K562 (cell line): ENCODE measurements around the gene LGALS3BP. TPM values are rescaled to one million over a fixed set of nuclear protein-coding genes. Genes with fewer than 3 reads are reported as not detected.

Experiments used
- ATAC-seq: fragments of 200-7000 bp; cut with Tn5 transposase; 3 replicates; pipeline ENCODE4 v1.9.1; 2020; ENCODE audit warnings: moderate library complexity
- BruUV-seq: library from RNA; stranded (reverse); fragments of 400-500 nt; replicated peaks from 2 replicates; lab custom pipeline; 2021; lab: Mats Ljungman, UMichigan
- CTCF ChIA-PET: fragments of 300-600 bp; formaldehyde crosslinking; extraction: SDS; loops from one replicate; lab custom pipeline; 2021; ENCODE audit warnings: low intra/inter-chr PET ratio; lab: Yijun Ruan, JAX
- POLR2A ChIA-PET: fragments of 300-600, 350-650 bp; sonication (Branson Sonifier 250); formaldehyde crosslinking; extraction: SDS; loops from one replicate; lab custom pipeline; 2021; ENCODE audit warnings: antibody characterized with exemption, inconsistent platforms; lab: Yijun Ruan, JAX
- DNase-seq, 4 experiments: peaks; one replicate each; pipeline versions ENCODE4 v3.0.0 to v3.0.0-alpha.2; 2011 to 2018; ENCODE audit warnings: low spot score in 3 of 4, mixed read lengths in 3 of 4; ENCODE audit errors: extremely low read depth in 1 of 4
- FAIRE-seq: peaks from 2 replicates; lab custom pipeline; 2011; peaks lifted over from hg19 to GRCh38; lab: Jason Lieb, UNC
- H2AFZ ChIP-seq: 2 replicates; pipeline ENCODE4 v1.6.0; 2011; ENCODE audit warnings: low read depth, low read length, control low read depth, inconsistent platforms
- H3K27ac ChIP-seq: fragments of 200-600 bp; 3 replicates; pipeline ENCODE4 v1.8.0; 2011; ENCODE audit warnings: low read depth, mild to moderate bottlenecking, control low read depth, inconsistent platforms, low read length, moderate library complexity, mixed read lengths; ENCODE audit errors: extremely low read depth
- H3K27me3 ChIP-seq, 2 experiments: fragments of 300-600 bp in 1 of 2; 2 replicates in 1 of 2; 3 replicates in 1 of 2; pipeline versions ENCODE4 v1.6.0 to v1.8.0; 2011; ENCODE audit warnings: inconsistent platforms in 2 of 2, low read length in 2 of 2, mild to moderate bottlenecking in 1 of 2, mixed read lengths in 1 of 2, moderate library complexity in 1 of 2; ENCODE audit not compliant: control insufficient read depth in 2 of 2, insufficient read depth in 2 of 2
- H3K36me3 ChIP-seq: fragments of 300-600 bp; 3 replicates; pipeline ENCODE4 v1.8.0; 2011; ENCODE audit warnings: mild to moderate bottlenecking, low read length, inconsistent platforms; ENCODE audit not compliant: control insufficient read depth, insufficient read depth
- H3K4me1 ChIP-seq, 2 experiments: fragments of 200-600 bp in 1 of 2; replicated peaks in 1 of 2; 2 replicates in 1 of 2; 3 replicates in 1 of 2; pipeline versions ENCODE4 v1.5.1 to v1.8.0; 2011; ENCODE audit warnings: inconsistent platforms in 2 of 2, low read length in 2 of 2, mild to moderate bottlenecking in 1 of 2, mixed read lengths in 1 of 2, moderate library complexity in 1 of 2; ENCODE audit not compliant: control insufficient read depth in 2 of 2, insufficient read depth in 2 of 2
- H3K4me2 ChIP-seq: 2 replicates; pipeline ENCODE4 v1.6.1; 2011; ENCODE audit warnings: low read length, control low read depth, inconsistent platforms, mixed read lengths; ENCODE audit not compliant: insufficient read depth
- H3K4me3 ChIP-seq: fragments of 200-600 bp; sonication (generic), shearing (Covaris generic); 2 replicates; pipeline ENCODE4 v1.5.1; 2016; ENCODE audit warnings: control low read depth, inconsistent platforms
- H3K79me2 ChIP-seq: fragments of 200-600 bp; 3 replicates; pipeline ENCODE4 v1.8.0; 2011; ENCODE audit warnings: low read length, inconsistent platforms; ENCODE audit not compliant: control insufficient read depth, insufficient read depth
- H3K9ac ChIP-seq, 2 experiments: 2 replicates each; pipeline versions ENCODE4 v1.6.0 to v1.6.1; 2011; ENCODE audit warnings: low read depth in 2 of 2, low read length in 2 of 2, control low read depth in 1 of 2, inconsistent platforms in 1 of 2, mild to moderate bottlenecking in 1 of 2, mixed read lengths in 1 of 2; ENCODE audit not compliant: insufficient read depth in 1 of 2
- H3K9me1 ChIP-seq: one replicate; pipeline ENCODE4 v1.6.0; 2011; ENCODE audit warnings: inconsistent platforms, mild to moderate bottlenecking, low read length, moderate library complexity; ENCODE audit not compliant: control insufficient read depth, insufficient read depth
- H3K9me3 ChIP-seq: replicated peaks from 2 replicates; pipeline ENCODE4 v1.5.1; 2011; ENCODE audit warnings: low read depth, low read length, inconsistent platforms; ENCODE audit not compliant: control insufficient read depth, insufficient read depth
- H4K20me1 ChIP-seq: replicated peaks from 2 replicates; pipeline ENCODE4 v1.6.1; 2011; ENCODE audit warnings: low read length, inconsistent platforms, mixed read lengths; ENCODE audit not compliant: control insufficient read depth, insufficient read depth
- ARNT ChIP-seq, 2 experiments: fragments of 450-650 bp; IDR thresholded peaks; 2 replicates each; pipeline ENCODE4 v1.6.1; 2016; ENCODE audit warnings: mild to moderate bottlenecking in 1 of 2
- BMI1 ChIP-seq: fragments of 150-350 bp; IDR thresholded peaks from 2 replicates; pipeline ENCODE4 v1.6.1; 2014; ENCODE audit warnings: low read length
- CREBBP ChIP-seq: IDR thresholded peaks from one replicate; pipeline ENCODE4 v1.6.1; 2012; ENCODE audit warnings: low read depth, mild to moderate bottlenecking, control low read depth, inconsistent platforms, low read length
- ILF3 ChIP-seq: fragments of 450-650 bp; IDR thresholded peaks from 2 replicates; pipeline ENCODE4 v1.6.1; 2018; ENCODE audit warnings: antibody characterized with exemption, mild to moderate bottlenecking, moderate library complexity, borderline replicate concordance
- MAFK ChIP-seq: IDR thresholded peaks from 2 replicates; pipeline ENCODE4 v1.6.1; 2011; ENCODE audit warnings: low read length, improper control_type of control experiment
- MXI1 ChIP-seq: IDR thresholded peaks from 2 replicates; pipeline ENCODE4 v1.6.1; 2011; ENCODE audit warnings: low read depth, mild to moderate bottlenecking, improper control_type of control experiment, low read length
- POLR2H ChIP-seq: IDR thresholded peaks from 2 replicates; pipeline ENCODE4 v1.6.1; 2016; ENCODE audit warnings: missing genetic modification characterization, low read depth, mild to moderate bottlenecking, control low read depth, missing compliant biosample characterization, moderate library complexity
- RNF2 ChIP-seq: sonication (generic); IDR thresholded peaks from 2 replicates; pipeline ENCODE4 v1.6.1; 2016
- SRSF3 ChIP-seq: fragments of 200-400 bp; formaldehyde crosslinking; IDR thresholded peaks from 2 replicates; pipeline ENCODE4 v1.6.1; 2016; ENCODE audit warnings: mild to moderate bottlenecking, low read length, moderate library complexity; ENCODE audit not compliant: insufficient read depth
- TGIF2 ChIP-seq: sonication (generic); formaldehyde crosslinking; IDR thresholded peaks from 2 replicates; pipeline ENCODE4 v1.8.1; 2022; ENCODE audit warnings: mild to moderate bottlenecking, missing genetic modification reagents, moderate library complexity
- U2AF2 ChIP-seq: fragments of 200-400 bp; formaldehyde crosslinking; optimal IDR thresholded peaks from 2 replicates; pipeline ENCODE3; 2017; ENCODE audit warnings: low read depth, mild to moderate bottlenecking, low read length
- ZFP36 ChIP-seq: fragments of 150-350 bp; IDR thresholded peaks from 2 replicates; pipeline ENCODE4 v1.6.1; 2018; ENCODE audit warnings: low read length, low read depth; ENCODE audit not compliant: partially characterized antibody
- ZNF165 ChIP-seq: fragments of 250-450 bp; sonication (Bioruptor Pico); IDR thresholded peaks from 2 replicates; pipeline ENCODE4 v1.4.0; 2020; ENCODE audit warnings: borderline replicate concordance
- ZNF766 ChIP-seq: fragments of 200-800 bp; sonication (Bioruptor generic); conservative IDR thresholded peaks from 2 replicates; pipeline ENCODE4 v1.6.1; 2016; ENCODE audit warnings: missing genetic modification characterization, missing compliant biosample characterization
- WGBS: fragments of 100-300 bp; shearing (Covaris generic); methylation state at CpG from one replicate; pipeline ENCODE4 v1.1.6; 2016; ENCODE audit warnings: low coverage, mixed read lengths; ENCODE audit not compliant: insufficient coverage; ENCODE audit errors: missing lambda C conversion rate; 5-methylcytosine and 5-hydroxymethylcytosine counted together
- in situ Hi-C: fragments of 300-500 bp; cut with MboI; formaldehyde crosslinking; loops from 4 replicates; pipeline ENCODE4 v1.15.0; 2018; ENCODE audit warnings: inconsistent platforms, mixed read lengths
- intact Hi-C: fragments of 100-400 bp; cut with micrococcal nuclease; formaldehyde crosslinking; loops from 2 replicates; pipeline ENCODE4 v1.14.2; 2022
- polyA plus RNA-seq, 8 experiments: library from polyadenylated mRNA; depleted of rRNA in 4 of 8; stranded (reverse) in 5 of 8; unstranded in 3 of 8; fragments of >200 nt; fragmentation: Nextera tagmentation in 2 of 8; fragmentation: Illumina TruSeq in 1 of 8; extraction: Ambion mirVana in 2 of 8; extraction: Trizol in 1 of 8; gene quantifications; 2 replicates each; pipeline versions ENCODE4 v1.2.1 to v1.2.3, GENCODE V29; 2011 to 2014; ENCODE audit warnings: inconsistent platforms in 1 of 8, missing spikeins in 1 of 8
- total RNA-seq, 7 experiments: library from RNA; depleted of rRNA in 6 of 7; stranded (reverse); fragments of >200 nt in 6 of 7; fragmentation: Illumina TruSeq in 2 of 7; extraction: Trizol in 2 of 7; gene quantifications; 2 replicates each; pipeline versions ENCODE4 v1.2.1 to v1.2.3, GENCODE V29; 2011 to 2021; ENCODE audit warnings: low replicate concordance in 1 of 7
- TF ChIP-seq, protein P1 (sequence below): fragments of 250-450 bp; sonication (Bioruptor Pico); IDR thresholded peaks from 2 replicates; pipeline ENCODE4 v1.5.1; 2021; ENCODE audit warnings: mild to moderate bottlenecking
- TF ChIP-seq, protein P2 (sequence below), 2 experiments: fragments of 450-650 bp in 1 of 2; IDR thresholded peaks; 2 replicates each; pipeline ENCODE4 v1.6.1; 2011 to 2017; ENCODE audit warnings: low read depth in 2 of 2, antibody characterized with exemption in 1 of 2, borderline replicate concordance in 1 of 2, low read length in 1 of 2, mild to moderate bottlenecking in 1 of 2, mixed read lengths in 1 of 2; ENCODE audit not compliant: control insufficient read depth in 1 of 2
- TF ChIP-seq, protein P3 (sequence below): fragments of 450-650 bp; formaldehyde crosslinking; IDR thresholded peaks from 2 replicates; pipeline ENCODE4 v1.4.0; 2020; ENCODE audit warnings: mild to moderate bottlenecking, moderate library complexity

Gene LGALS3BP
- total and polyA plus RNA-seq, 9 of the 15 experiments (the other 6 are each of a cell fraction or from before 2014, with no cell fraction given): 0.39 to 5.3 (median 3.2) TPM

DNA sequence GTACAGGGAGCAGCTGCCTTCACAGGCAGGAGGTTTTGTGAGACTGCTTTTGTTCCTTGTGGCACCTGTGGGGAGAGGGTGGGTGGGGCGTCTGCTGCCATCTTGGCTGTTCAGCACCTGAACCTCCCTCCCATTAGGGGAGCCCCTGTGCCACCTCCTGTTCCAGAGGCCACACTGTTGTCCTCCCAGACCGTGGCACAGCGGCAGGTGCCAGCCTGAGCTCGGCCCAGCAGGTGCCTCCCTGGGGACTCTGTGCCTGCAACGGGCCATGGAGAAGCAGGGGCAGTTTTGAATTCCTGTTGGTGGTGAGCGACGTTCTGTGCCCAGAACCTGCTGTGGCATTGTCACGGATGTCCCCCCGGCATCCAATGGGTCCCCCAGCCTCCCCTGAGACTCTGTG, 9.9 kb downstream of the LGALS3BP start:
- no peak overlapping the region for H3K4me2 ChIP-seq
- no peak overlapping the region; a peak in 1 of 4 replicates for H3K9ac ChIP-seq
- in situ Hi-C loops: loop anchor here (5.0 kb wide), 1 partner anchor 88 kb away; no protein-coding TSS in a partner anchor
- no TSS peak for BruUV-seq
- WGBS: 20% methylated on average over 8 of the region's 9 CpGs
- H3K36me3 ChIP-seq: no peaks in the 10 kb centered on the region
- intact Hi-C loops: loop anchor here (2.0 kb wide), 1 partner anchor 473 kb away; no protein-coding TSS in a partner anchor
- H3K4me3 ChIP-seq: no peak overlapping the region
- no peak overlapping the region for H3K27ac ChIP-seq
- ChIA-PET CTCF (no interaction called here), POLR2A (interaction anchor here (0.5 kb wide), 1 partner anchor 504 kb away, joined by 3 read pairs; no protein-coding TSS in a partner anchor)
- DNase-seq: no peak
- H2AFZ ChIP-seq: no peak overlapping the region
- no peak for ATAC-seq
- H3K9me1 ChIP-seq: no peaks in the 10 kb centered on the region
- 0 out of 2 replicates have a peak, but pooled peaks cover 3% of the 10 kb centered on the region for H4K20me1 ChIP-seq
- peaks cover 0 to 47% of the 10 kb centered on the region in 2 experiments; a peak in 2 of 5 replicates for H3K4me1 ChIP-seq
- H3K9me3 ChIP-seq: no peaks in the 10 kb centered on the region
- FAIRE-seq: no peak
- no peaks in the 10 kb centered on the region for H3K79me2 ChIP-seq
- peaks cover 31 to 60% of the 10 kb centered on the region in 2 experiments for H3K27me3 ChIP-seq
- TF ChIP-seq, protein P1, sequence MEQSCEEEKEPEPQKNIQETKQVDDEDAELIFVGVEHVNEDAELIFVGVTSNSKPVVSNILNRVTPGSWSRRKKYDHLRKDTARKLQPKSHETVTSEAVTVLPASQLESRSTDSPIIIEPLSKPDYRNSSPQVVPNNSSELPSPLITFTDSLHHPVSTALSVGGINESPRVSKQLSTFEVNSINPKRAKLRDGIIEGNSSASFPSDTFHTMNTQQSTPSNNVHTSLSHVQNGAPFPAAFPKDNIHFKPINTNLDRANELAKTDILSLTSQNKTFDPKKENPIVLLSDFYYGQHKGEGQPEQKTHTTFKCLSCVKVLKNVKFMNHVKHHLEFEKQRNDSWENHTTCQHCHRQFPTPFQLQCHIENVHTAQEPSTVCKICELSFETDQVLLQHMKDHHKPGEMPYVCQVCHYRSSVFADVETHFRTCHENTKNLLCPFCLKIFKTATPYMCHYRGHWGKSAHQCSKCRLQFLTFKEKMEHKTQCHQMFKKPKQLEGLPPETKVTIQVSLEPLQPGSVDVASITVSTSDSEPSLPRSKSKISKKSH (CRISPR knock-in tag): no peak
- TF ChIP-seq ZNF766 (no peak), ZFP36 (no peak), MXI1 (no peak), POLR2H (no peak), U2AF2 (no peak), CREBBP (no peak), RNF2 (no peak), ILF3 (no peak), MAFK (no peak), BMI1 (no peak), TGIF2 (CRISPR knock-in tag) (no peak), ARNT (IDR thresholded peaks at IDR 0.05) (no peak), ZNF165 (CRISPR knock-in tag) (no peak), SRSF3 (no peak)
- TF ChIP-seq, protein P2, sequence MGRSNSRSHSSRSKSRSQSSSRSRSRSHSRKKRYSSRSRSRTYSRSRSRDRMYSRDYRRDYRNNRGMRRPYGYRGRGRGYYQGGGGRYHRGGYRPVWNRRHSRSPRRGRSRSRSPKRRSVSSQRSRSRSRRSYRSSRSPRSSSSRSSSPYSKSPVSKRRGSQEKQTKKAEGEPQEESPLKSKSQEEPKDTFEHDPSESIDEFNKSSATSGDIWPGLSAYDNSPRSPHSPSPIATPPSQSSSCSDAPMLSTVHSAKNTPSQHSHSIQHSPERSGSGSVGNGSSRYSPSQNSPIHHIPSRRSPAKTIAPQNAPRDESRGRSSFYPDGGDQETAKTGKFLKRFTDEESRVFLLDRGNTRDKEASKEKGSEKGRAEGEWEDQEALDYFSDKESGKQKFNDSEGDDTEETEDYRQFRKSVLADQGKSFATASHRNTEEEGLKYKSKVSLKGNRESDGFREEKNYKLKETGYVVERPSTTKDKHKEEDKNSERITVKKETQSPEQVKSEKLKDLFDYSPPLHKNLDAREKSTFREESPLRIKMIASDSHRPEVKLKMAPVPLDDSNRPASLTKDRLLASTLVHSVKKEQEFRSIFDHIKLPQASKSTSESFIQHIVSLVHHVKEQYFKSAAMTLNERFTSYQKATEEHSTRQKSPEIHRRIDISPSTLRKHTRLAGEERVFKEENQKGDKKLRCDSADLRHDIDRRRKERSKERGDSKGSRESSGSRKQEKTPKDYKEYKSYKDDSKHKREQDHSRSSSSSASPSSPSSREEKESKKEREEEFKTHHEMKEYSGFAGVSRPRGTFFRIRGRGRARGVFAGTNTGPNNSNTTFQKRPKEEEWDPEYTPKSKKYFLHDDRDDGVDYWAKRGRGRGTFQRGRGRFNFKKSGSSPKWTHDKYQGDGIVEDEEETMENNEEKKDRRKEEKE (IDR thresholded peaks at IDR 0.05; ENCODE audit: borderline replicate concordance in 1 of 2, control insufficient read depth in 1 of 2, low read depth in 2 of 2, low read length in 1 of 2): no peak
- TF ChIP-seq, protein P3, sequence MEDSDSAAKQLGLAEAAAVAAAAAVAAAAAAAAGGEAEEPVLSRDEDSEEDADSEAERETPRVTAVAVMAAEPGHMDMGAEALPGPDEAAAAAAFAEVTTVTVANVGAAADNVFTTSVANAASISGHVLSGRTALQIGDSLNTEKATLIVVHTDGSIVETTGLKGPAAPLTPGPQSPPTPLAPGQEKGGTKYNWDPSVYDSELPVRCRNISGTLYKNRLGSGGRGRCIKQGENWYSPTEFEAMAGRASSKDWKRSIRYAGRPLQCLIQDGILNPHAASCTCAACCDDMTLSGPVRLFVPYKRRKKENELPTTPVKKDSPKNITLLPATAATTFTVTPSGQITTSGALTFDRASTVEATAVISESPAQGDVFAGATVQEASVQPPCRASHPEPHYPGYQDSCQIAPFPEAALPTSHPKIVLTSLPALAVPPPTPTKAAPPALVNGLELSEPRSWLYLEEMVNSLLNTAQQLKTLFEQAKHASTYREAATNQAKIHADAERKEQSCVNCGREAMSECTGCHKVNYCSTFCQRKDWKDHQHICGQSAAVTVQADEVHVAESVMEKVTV (CRISPR knock-in tag): no peak
